NCI-H1417 treated with DMSO at 0.1 percent for 48 hours (cell line): ENCODE data around the gene KRT71.
"Not testable (repeated sequence)": the region's sequence is repeated elsewhere in the genome, so short reads cannot be mapped to it uniquely, and the experiment has no call there.

ENCODE experiments used
- DNase-seq: peaks from one replicate; lab custom pipeline; 2025; lab: John Stamatoyannopoulos, UW

The KRT71 gene

DNA sequence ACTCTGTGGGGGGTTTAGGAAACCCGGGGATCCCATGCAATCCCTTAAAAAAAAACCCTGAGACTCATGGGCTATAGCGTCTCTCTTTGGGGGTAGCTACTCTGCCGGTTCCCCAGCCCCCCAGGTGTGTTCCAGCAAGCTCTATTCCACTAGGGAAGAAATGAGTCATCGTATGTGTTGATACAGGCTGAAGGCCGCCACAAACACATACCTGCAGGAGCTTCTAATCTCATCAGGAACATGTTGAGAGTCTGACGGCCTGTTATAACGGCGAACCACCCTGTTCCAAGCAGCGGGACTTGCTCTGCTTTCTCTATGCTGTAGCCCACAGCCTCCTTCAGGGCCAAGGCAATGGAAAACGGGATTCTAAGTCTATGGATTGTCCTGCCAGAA lies 31.8 kb downstream of the KRT71 start:
- no peak for DNase-seq

DNA sequence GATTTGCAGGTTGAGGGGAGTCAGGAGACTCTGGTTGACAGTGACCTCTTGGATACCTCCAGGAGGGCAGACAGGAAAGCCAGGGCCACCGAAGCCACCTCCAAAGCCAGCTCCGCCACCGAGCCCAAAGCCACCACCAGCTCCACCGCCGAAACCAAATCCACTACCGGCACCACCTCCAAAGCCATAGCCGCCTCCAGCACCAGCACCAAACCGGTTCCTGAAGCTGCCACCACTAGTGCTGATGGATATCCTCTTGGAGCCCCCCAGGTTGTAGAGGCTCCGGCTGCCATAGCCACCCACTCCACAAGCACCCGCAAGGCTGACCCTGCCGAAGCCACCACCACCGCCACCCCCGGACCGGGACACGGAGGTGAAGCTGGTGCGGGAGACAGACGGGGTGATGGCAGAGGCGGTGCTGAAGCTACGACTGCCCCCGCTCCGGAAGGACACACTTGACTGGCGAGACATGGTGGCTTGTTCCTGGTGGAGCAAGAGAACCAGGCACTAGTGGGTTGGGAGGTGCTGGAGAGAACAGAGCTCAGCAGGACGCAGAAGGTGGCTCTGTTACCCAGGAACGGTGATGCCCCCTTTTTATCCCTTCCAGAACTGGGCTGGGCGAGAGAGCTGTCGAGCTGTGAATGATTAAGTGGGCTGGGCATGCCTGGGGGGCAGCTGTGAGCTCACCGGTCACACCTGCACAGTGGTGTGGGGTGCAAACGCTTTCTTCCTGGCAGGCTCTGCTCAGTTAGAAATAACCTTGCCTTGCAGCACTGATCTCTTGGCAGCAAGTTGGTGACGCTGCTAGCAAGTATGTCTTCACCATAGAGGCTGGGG lies 32.9 kb downstream of the KRT71 start, which contains the start of gene KRT5:
Gene KRT5, minus strand, starts transcription at position 569 of the 837 bp plus-strand sequence. Its CDS starts 98 bp downstream, at position 471.
- DNase-seq, result no peak

DNA sequence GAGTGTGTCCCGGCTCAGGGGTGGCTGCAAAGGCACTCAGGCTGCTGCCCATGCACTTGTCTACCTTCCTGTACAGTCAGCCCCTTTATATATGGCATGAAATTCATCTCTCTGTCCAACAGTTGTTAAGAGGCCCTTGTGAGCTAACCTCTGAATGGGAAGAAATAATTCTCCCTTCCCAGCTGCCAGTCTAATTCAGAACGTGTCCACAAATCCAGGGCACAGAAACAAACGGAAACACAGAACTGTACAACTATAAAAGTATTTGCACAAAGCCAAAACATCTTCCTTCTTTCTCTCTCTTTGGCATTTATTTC lies 33.6 kb downstream of the KRT71 start:
- DNase-seq, result no peak

DNA sequence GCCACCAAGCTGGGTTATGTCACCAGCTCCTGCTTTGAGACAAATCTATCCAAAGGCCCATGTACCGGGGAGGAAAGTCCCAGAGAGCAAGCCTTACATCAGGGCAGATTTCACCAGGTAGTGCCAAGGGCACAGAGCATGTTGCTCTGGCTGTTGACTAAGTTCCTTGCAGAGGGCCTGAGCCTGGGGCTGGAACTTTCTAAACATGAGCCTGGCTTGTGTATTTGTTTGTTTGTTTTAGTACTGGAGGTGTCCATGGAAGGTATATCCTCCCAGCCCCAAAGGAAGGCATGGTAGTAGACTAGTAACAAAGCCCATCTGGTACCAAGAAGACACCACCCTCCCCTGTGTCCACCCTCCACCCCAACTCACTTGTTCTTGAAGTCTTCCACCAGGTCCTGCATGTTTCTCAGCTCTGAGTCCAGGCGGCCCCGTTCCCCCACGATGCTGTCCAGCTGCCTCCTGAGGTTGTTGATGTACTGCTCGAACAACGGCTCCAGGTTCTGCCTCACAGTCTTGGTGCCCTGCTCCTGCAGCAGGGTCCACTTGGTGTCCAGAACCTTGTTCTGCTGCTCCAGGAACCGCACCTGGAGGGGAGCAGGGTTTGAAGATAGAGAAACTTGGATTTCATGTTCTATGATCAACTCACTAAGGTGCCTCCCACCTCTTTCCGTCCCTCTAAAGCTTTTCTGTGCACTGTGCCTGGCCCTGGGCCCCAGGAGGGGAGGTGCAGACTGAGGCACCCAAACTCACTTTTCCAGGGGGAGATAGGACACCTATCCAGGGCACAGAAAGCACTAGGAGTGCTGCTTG lies 34.2 kb downstream of the KRT71 start:
- no peak for DNase-seq

DNA sequence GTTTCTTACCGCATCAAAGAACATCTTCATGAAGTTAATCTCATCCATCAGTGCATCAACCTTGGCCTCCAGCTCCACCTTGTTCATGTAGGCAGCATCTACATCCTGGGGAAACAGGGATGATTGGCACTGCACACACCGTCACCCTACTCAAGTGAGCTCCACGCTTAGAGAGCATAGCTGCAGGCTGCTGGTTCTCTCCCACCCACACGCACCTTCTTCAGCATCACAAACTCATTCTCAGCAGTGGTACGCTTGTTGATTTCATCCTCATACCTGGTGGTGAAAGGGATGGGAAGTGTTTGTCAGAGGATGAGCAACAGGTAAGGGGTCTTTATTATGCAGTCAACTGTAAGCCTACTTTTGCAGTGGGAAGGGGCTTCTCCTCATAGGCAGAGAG lies 35.1 kb downstream of the KRT71 start:
- DNase-seq, result no peak

DNA sequence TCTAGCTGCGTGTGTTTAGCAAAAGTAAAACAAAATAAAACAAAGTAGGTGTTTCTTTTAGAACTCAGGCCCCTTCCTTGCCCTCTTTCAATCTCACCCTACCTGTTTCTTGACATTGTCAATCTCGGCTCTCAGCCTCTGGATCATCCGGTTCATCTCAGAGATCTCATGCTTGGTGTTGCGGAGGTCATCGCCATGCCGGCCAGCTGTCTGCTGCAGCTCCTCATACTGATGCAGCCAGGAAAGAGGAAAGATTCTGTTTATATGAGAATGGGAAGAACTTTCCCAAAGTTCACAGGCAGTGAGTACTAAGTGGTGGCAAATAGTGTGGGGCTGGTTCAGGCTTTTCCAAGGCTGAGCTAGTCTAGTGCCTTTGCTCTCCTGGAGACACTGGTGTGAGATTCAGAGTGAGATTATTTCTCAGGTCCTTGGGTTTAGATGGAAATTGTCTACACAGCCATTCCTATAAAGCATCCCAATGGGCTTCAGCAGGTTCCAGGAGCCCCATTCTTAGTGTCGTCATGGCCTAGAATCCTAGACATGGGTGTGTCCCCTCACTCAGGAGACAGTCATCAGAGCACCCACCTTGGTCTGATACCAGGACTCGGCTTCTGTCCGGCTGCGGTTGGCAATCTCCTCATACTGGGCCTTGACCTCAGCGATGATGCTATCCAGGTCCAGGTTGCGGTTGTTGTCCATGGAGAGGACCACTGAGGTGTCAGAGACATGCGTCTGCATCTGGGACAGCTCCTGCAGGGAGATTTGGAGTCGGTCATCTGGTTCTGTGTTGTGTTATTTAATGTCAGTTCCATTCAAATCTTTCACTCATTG lies 35.7 kb downstream of the KRT71 start:
- no peak for DNase-seq

DNA sequence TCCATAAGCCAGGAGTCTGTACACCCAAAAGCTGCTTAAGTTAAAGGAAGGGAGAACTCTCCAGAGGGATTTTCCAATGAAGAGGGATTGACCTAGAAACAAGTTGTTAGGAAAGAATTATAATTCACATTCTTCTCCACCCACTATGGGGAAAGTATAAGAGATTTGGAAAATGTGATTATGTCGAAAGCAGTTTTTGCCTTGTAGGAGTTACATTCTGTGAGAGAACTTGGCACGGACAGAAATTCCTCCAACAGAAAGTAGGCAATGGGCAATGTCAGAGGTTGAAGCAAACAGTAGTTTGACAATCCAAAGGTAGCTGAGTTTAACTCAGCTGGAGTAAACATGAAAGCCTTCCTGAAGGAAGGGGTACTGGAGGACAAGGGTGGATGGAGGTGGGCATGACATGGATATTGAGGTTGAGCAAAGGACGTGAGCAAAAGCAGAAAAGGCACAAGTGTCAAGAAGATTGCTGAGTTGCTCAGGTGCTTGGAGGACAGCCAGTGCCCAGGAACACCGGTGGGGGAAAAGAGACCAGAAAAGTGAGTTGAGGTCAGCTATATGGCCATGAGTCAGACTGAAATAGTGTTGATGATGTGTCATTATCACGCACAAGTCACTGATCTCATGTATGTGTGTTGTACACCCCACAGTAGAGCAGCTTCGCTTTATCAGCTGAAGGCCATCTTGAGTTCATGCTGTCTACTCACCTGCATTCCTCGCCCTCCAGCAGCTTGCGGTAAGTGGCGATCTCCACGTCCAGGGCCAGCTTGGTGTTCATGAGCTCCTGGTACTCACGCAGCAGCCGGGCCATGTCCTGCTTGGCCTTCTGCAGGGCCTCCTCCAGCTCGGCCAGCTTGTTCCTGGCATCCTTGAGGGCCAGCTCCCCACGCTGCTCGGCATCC lies 36.8 kb downstream of the KRT71 start:
- DNase-seq, result no peak

DNA sequence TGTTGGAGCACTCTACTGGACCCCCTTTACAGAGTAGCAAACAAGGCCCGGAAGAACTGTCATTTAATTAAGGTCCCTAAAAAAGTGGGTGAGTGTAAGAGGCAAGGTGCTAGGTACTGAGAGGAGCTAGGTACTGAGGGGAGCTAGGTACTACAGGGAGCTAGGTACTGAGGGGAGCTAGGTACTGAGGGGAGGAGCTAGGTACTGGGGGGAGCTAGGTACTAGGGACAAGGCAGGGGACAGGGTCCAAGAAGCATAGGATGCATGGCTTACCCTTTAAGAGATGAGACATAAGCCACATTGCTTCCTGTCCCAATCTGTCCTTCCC lies 37.7 kb downstream of the KRT71 start:
- no peak for DNase-seq

DNA sequence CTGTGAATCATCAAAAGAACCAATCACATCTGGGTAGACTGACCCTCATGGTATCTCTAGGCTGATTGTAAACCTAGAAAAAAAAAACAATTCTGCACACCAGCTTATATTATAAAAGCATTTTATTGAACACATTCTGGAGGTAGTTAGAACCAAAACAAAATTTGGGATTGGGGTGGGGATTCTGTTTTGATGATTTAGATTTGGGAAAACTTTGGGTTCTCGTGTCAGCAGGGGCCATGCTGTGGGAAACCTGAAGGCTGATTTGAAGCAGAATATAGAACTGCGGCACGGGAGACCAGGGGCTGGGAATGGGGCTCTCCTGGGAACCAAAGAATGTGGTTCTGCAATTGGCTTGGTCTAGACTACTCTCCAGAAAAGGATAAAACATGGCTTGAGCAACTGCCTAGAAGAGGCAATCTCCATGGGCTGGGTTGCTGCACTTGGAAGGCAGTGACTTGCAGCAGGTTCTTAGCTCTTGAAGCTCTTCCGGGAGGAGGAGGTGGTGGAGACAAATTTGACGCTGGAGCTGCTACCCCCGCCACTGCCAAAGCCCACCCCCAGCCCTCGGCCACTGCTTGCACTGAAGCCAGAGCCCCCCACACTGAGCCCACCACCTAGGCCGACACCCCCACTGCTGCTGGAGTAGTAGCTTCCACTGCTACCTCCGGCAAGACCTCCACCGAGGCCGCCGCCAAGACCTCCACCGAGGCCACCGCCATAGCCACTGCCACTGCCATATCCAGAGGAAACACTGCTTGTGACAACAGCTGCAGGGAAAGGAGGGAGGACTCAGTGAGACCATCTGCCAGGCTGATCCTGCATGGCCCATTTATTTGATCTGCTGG lies 38.2 kb downstream of the KRT71 start:
- no peak for DNase-seq

DNA sequence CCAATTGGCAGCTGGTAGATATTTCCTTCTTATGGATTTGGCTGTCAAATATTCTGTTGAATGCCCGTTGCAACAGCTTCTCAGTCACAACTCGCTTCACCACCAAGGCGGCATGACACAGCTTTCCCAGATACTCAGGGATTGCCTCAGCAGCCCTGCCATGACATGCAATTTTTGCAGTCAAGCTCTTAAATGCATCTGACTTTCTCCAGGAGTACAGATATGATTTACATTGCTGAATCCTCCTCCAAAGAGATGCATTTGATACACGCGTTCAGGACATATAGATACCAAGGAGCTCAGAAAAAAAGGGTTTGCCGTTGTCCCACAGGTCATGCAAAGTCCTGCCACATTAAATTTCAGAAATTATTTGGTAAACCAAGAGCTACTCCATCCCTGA lies 39.2 kb downstream of the KRT71 start:
- DNase-seq, result no peak

DNA sequence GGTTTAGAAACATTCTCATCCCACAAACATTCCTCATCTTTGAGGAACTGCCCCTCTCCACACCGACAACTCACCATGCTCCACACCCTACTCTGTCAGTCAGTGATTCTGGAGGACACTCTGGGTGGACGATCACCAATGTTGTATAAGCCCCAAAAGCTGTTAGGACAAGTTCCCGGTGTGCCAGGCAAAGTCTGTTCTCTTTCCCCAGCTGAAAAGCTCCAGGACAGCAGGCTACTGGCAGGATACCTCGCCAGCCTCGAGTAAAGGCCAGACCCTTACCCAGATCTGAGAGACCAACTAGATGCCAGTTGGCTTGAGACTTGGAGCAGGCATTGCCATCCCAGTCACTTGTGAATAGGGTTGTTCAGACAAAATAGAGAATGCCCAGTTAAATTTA lies 44.7 kb downstream of the KRT71 start:
- no peak for DNase-seq

DNA sequence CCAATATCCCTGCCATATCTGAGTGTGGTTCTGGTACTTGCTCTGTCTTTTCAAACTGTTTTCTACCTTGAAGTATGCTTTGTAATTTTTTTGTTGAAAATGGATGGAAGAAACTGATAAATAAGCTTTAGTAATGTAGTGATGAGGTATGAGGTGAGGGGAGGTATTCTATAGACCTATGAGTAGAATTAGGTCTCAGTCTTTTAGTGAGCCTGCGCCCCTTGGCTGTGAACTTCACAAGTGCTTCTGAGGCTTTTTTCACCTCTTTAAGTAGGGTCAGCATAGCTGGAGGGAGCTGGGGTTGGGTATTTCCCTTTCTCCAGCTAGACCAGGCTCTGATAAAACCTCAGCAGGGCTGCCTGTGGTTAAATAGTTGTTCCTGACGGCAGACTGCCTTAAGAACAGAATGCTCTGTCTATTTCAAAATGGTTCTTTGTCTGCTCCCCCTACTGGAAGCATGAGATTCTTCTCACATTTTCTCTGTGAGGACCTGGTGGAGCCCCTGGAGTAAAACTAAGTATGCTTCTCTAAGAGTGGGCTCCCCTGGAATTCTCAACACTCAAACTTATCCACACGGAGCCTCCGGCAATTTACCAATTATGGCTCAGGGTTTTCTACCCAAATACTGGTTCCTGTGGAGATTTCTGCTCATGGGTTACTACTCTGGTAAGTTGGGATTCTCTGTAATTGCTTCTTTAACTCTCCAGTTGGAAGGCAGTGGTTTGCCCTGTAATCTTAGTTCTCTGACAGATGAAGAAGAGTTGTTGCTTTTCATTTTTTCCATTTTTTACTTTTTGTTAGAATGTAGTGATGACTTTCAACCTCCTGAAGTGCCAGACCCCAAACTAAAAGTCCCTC lies 45.9 kb downstream of the KRT71 start:
- peak; percentile 5 for DNase-seq

DNA sequence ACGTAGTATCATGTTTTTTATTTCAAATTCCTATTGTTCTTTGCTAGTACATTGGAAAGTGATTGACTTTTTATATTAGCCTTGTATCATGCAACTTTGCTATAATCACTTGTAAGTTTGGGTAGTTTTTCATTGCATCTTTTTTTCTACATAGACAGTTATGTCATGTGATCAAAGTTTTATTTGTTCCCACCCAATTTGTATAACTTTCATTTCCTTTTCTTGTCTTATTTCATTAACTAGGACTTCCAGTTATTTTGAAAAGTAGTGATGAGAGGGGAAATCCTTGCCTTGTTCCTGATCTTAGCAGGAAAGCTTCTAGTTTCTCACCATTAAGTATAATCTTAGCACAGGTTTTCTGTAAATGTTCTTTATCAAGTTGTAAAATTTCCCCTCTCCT lies 50.1 kb downstream of the KRT71 start:
- DNase-seq, result no peak

DNA sequence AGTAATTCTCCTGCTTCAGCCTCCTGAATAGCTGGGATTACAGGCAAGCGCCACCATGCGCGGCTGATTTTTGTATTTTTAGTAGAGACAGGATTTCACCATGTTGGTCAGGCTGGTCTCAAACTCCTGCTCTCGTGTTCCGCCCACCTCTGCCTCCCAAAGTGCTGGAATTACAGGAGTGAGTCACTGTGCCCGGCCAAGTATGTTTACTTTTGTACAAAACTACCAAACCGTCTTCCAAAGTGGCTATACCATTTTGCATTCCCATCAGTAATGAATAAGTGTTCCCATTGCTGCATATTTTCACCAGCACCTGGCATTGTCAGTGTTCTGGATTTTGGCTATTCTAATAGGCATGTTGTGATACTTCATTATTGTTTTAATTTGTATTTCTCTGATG lies 51.5 kb downstream of the KRT71 start:
- DNase-seq, result no peak

DNA sequence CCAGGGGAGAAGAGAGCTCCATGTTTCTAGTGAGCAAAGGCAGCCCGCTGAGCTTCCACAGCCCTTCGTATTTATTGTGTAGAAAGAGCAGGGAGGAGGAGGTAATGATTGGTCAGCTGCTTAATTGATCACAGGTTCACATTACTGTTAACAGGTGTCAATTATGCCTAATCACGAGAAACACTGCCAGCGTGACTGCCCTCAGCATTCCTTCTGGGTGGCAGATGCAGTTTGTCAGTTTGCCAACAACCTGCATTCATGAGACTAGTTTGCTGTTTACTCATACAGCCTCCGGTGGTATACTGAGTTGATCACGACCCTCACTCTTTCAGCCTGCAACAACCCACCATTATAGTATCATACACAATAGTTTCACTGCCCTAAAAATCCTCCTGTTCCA lies 52.4 kb downstream of the KRT71 start:
- DNase-seq, result not testable (repeated sequence)

DNA sequence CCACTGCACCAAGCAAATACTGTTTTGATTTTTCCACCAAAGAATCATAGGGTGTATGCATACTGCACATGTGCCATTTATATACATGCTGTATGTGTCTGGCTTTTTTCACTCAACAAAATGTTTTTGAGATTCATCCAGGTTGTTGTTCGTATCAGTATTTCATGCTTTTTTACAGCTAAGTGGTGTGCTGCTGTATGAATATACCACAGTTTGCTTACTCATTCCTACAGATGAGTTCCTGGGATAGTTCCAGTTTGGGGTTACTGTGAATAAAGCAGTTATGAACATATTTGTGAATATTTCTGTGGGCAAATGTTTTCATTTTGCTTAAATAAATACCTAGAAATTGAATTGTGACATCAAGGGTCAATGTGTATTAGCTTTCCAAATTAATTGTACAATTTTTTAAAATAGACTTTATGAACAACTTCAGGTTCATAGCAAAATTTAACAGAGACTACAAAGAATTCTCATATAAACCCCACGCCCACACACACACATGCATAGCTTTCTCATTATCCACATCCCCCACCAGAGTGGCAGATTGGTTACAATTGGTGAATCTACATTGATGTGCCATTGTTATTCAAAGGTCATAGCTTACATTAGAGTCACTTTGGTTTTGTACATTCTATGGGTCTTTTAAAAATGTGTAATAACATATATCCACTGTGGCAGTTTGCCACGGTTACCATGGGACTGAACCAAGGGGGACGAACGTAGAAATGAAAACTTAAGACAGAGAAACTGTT lies 53.0 kb downstream of the KRT71 start:
- no peak for DNase-seq

DNA sequence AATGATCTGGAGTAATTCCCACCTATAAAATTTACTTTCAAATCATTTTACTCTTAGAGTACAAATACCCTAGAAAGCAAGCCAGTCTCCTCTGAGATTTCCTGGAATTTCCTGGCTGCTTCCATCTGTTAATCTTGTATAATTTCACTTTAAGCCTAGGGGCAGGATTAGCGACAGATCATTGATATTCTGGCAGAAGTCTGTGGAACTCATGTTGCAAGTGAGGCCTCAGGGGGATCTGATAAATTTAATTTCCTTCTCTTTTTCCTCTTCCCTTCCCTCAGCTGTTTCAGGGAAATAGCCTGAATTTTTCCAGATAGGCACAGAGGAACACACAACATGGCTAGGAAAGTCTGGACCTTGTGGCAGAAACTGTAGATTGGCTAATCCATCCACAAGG lies 54.0 kb downstream of the KRT71 start:
- DNase-seq, result no peak

DNA sequence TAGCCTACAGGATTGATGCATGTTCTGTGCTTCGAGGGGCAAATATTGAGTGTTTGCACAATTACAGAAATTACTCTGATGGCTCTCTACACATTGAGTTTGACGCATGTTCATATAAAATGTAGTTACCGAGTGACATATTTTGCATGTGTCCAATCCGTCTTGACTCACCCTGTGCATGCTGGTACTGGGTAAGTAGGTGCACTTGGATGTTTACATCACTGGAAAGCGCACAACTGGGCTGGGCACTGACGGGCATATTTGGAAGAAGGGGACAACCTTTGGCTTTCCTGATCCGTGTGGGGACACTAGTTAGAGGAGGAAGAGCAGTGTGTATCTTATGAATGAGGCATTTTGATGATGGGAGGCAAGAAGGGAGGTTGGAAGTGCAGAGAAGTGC lies 55.0 kb downstream of the KRT71 start:
- no peak for DNase-seq

DNA sequence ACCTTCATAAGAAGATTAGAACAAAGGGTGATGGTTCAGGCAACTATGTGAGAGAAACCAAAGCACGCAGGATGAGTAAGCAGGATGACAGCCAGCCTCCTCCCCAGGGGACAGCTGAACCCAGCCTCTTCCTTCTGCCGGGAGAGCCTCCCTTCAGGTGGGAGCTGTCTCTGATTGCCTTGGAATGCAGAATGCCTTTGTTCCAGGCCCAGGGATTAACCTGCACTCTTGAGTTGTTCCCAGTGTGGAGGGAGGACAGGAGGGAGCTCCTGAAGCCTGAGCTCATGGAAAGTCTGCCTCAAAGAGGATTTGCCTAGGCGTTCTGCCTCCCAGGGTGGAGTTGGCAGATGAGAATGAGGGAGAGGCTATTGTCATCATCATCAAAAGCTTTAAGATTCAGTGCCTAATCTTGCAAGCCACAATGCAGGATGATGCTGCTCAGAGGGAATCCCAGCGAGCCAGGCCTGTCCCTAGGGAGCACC lies 56.3 kb downstream of the KRT71 start:
- no peak for DNase-seq
